Epithelial cell of proximal tubule (primary cell): ENCODE data around the gene TPO. TPM values are rescaled to one million over a fixed set of nuclear protein-coding genes. Genes with fewer than 3 reads are reported as not detected.

Experiments
- DNase-seq: peaks from one replicate; pipeline ENCODE4 v3.0.0-alpha.2; 2011; ENCODE audit warnings: low read depth
- H3K4me3 ChIP-seq: 2 replicates; pipeline ENCODE4 v1.5.1; 2011; ENCODE audit warnings: low read depth, mild to moderate bottlenecking, low read length
- CTCF ChIP-seq: conservative IDR thresholded peaks from 2 replicates; pipeline ENCODE4 v1.5.1; 2012; ENCODE audit warnings: low read depth, mild to moderate bottlenecking, low read length
- total RNA-seq: library from RNA; depleted of rRNA; stranded (reverse); fragments of >200 nt; gene quantifications from 2 replicates; pipeline ENCODE4 v1.2.3, GENCODE V29; 2015

The TPO gene
- total RNA-seq, 1 donor from 2014 or later = not detected

GRCh38 chr2:1472350-1472749, 59.1 kb downstream of the TPO start:
- no peak for TF ChIP-seq CTCF
- DNase-seq = no peak

GRCh38 chr2:1476617-1477195, 63.4 kb downstream of the TPO start:
- DNase-seq = no peak
- H3K4me3 ChIP-seq = no peak overlapping the region
- TF ChIP-seq CTCF = no peak

More at GRCh38 chr2:1472350-1472749, 59.1 kb downstream of the TPO start:
- H3K4me3 ChIP-seq = no peak overlapping the region

- TF ChIP-seq CTCF = no peak
- no peak overlapping the region for H3K4me3 ChIP-seq
- DNase-seq = no peak
Observed at GRCh38 chr2:1477196-1478040, 64.2 kb downstream of the TPO start.

- no peak for TF ChIP-seq CTCF
- H3K4me3 ChIP-seq = no peak overlapping the region
- DNase-seq = no peak
Observed at GRCh38 chr2:1478311-1479305, 65.3 kb downstream of the TPO start.

- no peak for TF ChIP-seq CTCF
- H3K4me3 ChIP-seq = no peak overlapping the region
- no peak for DNase-seq
Observed at GRCh38 chr2:1479346-1479745, 66.1 kb downstream of the TPO start.

- DNase-seq = no peak
- H3K4me3 ChIP-seq = no peak overlapping the region
- no peak for TF ChIP-seq CTCF
Observed at GRCh38 chr2:1480671-1481076, 67.4 kb downstream of the TPO start.
